ENCODE results near the gene RAMAC.
"Not testable (repeated sequence)": the region's sequence is repeated elsewhere in the genome, so short reads cannot be mapped to it uniquely, and the experiment has no call there.

Gene RAMAC

DNA sequence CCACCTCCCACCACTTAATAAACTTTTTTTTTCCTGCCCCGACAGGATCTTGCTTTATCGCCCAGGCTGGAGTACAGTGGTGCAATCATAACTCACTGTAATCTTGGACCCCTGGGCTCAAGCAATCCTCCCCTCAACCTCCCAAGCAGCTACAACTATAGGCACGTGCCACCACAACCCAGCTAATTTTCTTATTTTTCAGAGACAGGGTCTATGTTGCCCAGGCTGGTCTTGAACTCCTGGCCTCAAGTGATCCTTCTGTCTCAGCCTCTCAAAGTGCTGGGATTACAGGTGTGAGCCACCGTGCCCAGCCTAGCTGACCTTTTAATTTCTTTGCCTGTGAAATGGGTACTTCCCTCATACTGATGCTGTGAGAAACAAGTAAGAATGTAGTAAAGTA lies 29.4 kb downstream of the RAMAC start:
- DNase-seq: no peak

DNA sequence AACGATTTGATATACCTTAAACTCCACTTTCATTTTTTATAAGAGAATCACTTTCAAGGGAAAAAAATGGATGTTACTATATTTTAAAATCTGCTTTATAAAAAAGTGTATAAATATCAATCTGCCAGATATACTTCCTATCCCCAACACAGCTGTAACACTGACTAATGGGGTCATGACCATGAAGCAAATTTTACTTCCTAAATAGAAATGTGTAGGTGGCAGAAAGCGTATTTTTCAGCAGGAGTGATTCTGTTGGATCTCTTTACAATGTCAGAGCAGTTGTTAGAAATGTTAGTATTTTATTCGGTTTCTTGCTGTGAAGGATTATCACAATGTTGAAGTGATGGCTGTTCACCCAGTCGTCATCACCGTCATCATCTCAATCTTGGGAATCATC lies 30.9 kb downstream of the RAMAC start:
- no peak for DNase-seq

DNA sequence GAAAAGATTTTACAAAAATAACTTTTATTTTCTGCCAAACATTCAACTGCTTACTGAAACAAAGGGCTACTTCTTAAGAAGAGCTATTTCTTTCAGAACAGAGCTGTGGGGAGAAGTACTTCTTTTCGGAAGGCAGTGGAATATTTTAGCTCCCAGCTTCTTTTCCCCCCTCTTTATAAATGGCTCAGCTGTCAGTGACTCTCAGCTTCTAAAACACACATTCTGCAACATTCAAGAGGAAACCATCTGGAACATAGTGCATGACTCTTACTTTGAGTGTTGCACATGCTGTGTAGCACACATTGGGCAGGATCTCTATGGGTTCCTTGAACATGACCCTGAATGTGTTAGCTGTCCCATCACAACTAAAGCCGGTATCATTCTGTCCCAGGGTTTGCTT lies 32.4 kb downstream of the RAMAC start:
- no peak for DNase-seq

DNA sequence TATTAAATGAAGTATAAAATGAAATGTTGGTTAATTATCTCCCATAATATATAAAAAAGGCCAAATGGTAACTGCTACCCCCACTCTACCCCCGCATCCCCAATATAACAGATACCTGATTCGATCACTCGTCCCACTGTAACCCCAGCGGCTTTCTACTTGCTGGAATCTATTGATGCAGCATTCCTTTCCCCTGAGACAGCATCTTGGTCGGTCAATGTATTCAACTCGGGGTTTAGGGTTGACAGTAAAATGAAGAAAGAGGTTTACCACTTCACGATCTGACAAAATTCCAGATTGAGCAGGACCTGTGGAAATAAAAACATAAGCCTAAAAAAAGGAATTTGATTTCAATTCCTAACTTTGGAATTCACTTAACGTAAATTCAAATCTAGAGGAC lies 44.0 kb downstream of the RAMAC start:
- DNase-seq: no peak

DNA sequence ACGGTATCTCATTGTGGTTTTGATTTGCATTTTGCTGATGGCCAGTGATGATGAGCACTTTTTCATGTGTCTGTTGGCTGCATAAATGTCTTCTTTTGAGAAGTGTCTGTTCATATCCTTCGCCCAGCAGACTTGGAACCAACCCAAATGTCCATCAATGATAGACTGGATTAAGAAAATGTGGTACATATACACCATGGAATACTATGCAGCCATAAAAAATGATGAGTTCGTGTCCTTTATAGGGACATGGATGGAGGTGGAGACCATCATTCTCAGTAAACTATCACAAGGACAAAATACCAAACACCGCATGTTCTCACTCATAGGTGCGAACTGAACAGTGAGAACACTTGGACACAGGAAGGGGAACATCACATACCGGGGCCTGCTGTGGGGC lies 45.2 kb downstream of the RAMAC start:
- not testable (repeated sequence) for DNase-seq

DNA sequence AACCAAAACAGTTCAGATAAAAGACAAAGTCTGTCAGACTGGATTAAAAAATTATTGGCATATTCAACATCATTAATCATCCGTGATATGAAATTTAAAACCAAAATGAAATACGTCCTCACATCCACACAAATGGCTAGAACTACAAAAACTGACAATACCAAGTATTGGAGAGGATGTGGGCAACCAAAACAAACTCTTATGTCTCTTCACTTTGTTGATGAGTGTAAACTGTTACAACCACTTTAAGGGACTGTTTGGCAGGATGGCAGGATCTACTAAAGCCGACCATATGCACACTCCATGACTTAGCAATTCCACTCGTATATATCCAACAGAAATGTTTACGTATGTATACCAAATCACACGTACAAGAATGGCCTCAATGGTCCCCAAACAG lies 50.2 kb downstream of the RAMAC start:
- no peak for DNase-seq

DNA sequence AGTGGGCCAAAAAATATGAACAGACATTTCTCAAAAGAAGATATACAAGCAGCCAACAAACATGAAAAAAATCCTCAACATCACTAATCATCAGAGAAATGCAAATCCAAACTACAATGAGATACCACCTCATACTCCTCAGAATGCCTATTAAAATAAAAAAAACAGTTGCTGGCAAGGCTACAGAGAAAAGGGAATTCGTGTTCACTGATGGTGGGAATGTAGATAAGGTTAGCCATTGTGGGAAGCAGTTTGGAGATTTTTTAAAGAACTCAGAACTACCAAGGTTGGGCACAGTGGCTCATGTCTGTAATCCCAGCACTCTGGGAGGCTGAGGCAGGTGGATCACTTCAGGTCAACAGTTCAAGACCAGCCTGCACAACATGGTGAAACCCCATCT lies 53.2 kb downstream of the RAMAC start:
- no peak for DNase-seq
